Hematopoietic multipotent progenitor cell treated with erythropoietin and hydrocortisone succinate and interleukin-3 and kit ligand, for 8 days (in vitro differentiated cells): ENCODE measurements around the gene EED.
"Not testable (repeated sequence)": the region's sequence is repeated elsewhere in the genome, so short reads cannot be mapped to it uniquely, and the experiment has no call there.

Experiments used
- DNase-seq: peaks from one replicate; pipeline ENCODE4 v3.0.0-alpha.2; 2015

Gene EED

DNA sequence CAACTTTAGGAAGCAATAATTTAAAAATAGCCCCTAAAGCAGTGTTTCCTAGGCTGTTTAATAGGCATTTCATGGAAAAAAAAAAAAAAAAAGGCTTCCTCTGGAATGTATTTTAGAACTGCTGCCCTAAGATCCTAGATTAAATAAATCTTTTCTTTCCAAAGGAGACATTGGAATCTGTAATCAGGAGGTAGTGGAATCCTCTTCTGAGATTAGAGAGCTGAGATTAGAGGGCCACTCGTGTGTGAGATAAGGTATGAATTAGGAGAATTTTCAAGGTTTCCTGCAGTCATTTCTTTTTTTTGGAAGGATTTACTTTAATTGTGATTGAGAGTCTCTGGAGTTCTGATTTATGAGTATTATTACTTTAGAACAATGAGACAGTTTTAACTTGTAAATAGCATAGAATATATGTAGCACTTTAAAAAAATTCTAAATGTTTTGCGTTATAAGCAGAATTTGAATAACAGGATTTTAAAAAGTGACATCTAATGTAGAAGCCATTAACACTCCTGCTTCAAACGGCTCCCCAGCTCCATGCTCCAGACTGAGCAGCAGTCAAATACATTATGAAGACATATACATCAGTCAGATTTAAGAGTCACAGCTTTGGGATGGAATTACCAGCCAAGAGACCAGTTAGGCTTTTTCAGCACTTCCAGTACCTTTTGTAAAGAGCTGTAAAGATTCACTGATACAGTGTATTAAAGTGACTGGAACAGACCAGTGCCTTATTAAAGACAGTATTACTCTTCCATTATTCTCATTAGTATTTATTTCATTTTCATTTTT, 5.0 kb downstream of the EED start:
- no peak for DNase-seq

- no peak for DNase-seq
Measured at GRCh38 chr11:86251345-86251744, 6.8 kb downstream of the EED start.

DNA sequence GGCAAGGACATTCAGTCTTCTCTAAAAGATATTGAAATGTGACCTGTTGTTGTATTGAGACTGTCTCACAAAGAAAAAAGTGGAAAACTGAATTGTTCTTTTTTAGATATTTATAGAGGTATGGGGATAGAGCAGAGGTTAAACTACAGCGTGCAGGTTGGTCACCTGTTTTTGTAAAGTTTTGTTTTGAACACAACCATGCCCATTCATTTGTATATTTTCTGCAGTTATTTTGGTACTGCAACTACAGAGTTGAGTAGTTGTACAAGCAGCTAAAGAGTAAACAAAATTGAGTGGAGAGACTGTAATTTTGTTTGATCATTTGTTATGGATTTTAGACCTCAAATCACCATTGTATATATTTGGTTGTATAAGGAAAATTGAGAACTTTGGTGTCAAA, 11.3 kb downstream of the EED start:
- DNase-seq = no peak

DNA sequence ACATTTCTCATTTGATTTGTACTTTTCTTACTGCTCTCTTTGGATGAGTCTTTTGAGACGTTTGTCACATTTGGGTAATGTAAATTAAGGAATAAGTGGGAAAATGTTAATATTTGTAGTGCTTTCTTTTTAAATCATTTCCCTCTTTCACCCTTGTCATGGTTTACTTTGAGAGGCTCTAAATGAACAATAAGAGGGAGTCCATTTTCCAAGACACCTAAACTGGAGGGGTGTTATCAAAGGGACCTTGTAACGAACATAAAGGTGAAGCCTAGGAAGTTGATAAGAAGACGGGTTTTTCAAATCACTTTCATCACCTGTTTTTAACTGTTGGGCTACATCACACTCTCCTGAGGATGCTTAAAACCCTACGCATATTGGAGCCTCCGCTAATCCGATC, 12.1 kb downstream of the EED start:
- no peak for DNase-seq

DNA sequence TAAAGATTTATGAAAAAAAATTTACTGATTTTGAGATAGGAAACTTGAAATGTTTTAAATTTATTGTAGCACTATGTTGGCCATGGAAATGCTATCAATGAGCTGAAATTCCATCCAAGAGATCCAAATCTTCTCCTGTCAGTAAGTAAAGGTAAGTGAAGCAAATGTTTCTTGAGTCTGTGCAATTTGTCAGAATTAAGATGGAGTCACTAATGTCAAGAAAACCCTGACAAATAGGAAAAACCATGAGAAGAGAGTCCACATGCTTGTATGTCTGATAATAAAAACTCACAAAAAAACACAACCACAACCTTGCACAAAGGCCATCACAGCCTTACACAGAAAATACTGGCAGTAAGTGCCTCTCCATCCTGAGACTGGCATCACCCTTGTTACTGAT, 12.9 kb downstream of the EED start:
- no peak for DNase-seq

DNA sequence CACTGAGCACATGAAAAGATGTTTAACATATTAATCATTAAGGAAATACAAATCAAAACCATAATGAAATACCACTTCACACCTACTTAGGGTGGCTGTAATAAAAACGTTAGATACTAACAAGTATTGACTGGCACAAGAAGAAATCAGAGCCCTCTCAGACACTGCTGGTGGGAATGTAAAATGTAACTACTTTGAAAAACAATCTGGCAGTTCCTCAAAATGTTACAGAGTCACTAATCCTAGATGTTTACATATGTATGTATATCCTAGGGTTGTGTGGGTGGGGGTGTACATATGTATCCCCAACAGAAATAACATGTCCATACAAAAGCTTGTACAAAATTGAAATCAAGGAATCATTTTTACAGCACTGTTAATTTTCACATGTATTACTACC, 15.2 kb downstream of the EED start:
- no peak for DNase-seq

GRCh38 chr11:86261328-86261727, 16.8 kb downstream of the EED start:
- no peak for DNase-seq

DNA sequence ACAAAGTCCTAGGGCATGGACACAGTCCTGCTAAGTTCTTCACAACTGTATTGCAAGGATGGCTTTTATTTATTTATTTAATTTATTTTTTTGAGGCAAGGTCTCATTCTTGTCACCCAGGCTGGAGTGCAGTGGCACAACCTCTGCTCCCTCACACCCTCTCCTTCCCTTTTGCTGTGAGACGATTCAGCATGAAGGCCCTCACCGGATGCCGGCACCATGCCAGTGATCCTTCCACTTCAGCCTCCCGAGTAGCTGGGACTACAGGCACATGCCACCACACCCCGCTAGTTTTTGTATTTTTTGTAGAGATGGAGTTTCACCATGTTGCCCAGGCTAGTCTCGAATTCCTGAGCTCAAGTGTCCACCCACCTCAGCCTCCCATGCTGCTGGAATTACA, 17.8 kb downstream of the EED start:
- DNase-seq = no peak

DNA sequence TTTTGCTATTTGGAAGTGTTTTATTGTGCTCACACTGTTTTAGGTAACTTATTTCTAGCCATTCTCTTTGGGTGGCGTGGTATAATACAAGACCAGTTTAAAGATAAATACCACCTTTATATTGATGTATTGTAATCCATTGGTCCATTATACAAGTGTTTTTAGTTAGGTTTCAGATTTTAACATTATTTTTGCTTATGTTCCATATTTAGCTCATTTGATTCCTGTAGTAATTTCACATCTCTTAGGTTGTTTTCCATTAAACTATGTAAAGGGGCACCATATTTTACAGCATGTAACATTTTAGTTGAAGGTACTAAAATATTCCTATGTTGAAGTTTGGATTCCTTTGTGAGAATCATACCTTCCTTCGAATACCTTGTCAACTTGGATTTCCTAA, 20.1 kb downstream of the EED start:
- no peak for DNase-seq

DNA sequence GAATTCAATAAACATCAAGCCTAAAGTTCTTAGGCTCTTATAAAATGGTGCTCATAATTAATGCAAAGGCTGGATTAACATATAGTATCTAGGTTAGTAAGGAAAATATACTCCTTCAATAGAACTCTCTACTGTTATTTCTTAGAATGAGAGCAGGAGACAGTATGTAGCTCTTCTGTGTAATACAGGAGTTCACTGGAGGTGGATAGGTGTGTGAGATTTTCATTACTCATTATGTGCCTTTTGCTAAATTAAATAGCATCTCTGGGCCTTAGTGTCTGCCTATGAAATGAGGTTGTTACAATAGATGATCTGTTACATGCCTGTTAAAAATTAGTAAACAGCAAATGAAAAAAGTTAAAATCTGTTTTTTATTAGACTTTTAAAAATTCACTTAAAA, 20.6 kb downstream of the EED start:
- no peak for DNase-seq

DNA sequence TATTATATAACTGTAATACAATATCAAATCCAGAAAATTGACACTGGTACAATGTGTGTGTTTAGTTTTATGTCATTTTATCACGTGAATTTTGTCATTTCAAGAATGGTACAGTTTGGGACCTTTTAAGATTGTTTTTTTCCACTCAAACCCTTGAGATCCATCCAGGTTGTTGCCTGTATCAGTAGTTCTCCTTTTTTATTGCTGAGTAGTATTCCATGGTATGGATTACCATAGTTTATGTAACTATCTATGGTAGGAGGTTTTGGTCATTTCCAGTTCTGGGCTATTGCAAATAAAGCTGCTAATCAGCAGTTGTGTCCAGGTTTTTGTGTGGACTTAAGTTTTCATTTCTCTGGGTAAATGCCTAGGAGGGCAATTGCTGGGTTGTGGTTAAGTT, 25.1 kb downstream of the EED start:
- no peak for DNase-seq

DNA sequence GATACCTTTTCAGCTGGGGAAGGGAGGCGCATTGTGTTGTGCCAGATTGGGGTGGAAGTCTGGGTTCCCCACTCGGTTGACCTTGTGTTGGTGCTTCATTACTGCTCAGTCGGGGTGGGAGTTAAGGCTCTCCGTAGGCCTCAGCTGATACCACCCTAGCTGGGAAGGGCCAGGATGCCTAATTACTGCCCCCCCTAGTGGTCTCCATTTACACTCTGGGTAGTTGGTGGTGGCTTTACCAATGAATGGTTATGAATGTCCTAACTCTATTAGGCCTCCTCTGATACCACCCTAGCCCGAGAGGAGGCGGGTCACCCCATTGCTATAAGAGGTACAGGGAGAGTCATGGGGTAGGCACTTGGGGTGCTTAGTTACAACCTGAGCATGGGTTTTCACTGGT, 29.9 kb downstream of the EED start:
- DNase-seq = no peak

- DNase-seq = no peak
Measured at GRCh38 chr11:86274999-86275398, 30.4 kb downstream of the EED start.

DNA sequence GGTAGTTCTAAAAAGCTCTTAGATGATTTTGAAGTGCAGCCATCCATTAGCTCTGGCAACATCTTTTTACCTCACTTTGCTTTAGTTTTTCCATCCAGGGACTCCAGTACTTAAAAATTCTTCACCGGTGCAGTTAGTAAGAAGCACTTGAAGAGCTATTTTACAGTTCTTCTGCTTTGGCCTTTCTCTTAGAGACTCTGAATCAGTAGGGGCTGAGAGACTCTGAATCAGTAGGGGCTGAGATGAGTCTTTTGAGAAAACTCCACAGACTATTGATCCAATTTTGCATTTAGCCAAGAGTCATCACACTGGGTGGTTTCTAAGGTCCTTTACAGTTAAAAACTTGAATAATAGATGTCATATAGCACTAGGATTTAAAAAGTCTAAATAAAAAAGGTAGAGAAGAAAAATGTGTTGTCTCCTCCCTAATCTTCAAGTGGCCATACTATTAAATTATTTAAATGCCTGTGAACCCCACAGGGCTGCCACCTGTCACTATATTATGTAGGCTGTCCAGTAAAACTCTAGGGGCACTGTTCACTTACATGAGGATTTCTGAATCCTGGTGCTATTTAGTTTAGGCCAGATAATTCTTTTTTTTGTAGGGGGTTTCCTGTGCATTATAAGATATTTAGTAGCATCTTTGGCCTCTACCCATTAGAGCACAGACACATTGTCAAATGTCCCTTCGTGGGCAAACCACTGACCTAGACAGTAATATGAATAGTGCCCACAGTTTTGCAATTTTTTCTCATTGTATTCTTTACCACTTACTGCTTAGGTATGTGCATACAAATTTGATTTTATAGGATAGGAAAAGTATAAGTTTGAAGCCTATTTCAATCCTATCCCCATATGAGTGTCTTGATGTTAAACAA, 31.2 kb downstream of the EED start:
- DNase-seq = no peak

DNA sequence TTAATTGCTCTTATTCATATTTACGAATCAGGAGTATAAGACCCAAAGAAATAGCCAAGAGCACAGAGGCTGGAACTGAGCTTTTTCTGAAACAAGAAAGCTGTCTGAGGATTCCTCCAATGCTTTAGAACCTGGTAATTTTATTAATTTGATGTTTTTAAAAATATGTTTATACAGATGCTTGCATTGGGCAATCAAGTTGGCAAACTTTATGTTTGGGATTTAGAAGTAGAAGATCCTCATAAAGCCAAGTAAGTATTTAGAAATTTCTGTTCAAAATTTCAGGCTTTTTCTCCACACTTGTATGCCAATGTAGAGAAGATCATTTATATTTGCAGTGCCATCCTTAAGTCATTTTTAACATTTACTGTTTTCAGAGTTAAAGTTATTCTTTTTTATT, 33.2 kb downstream of the EED start:
- DNase-seq = no peak

- DNase-seq = no peak
Measured at GRCh38 chr11:86278226-86278625, 33.7 kb downstream of the EED start.

DNA sequence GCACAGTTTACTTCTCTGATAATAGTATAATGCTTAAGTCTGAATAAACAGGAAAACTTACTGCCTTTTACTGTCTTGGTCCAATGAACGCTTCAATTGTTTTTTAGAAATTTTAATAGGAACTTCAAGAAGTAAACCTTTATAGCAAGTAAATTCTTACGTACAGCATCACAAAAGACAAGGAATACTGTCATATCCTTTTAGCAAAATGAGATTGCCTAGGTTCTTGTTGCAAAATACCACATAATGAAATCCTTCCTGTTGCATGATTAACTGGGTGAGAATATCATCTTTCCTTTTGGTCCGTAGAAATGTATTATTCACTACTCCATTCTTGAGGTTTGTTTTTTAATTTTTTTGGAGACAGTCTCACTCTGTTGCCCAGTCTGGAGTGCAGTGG, 35.2 kb downstream of the EED start:
- no peak for DNase-seq

DNA sequence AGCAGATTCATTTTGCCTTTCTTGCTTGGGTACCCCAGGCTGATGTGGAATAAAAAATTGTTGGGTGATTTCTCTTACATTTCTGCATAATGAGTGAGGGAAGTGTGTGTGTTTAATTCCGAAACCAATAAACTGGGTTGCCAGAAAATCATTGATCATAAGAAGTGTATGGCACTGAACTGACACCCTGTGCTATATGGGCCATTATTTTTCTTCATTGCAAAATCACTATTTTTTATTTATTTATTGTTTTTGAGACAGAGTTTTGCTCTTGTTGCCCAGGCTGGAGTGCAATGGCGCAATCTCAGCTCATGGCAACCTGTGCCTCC, 42.9 kb downstream of the EED start:
- DNase-seq = no peak

GRCh38 chr11:86288776-86289507, 44.4 kb downstream of the EED start:
- no peak for DNase-seq

DNA sequence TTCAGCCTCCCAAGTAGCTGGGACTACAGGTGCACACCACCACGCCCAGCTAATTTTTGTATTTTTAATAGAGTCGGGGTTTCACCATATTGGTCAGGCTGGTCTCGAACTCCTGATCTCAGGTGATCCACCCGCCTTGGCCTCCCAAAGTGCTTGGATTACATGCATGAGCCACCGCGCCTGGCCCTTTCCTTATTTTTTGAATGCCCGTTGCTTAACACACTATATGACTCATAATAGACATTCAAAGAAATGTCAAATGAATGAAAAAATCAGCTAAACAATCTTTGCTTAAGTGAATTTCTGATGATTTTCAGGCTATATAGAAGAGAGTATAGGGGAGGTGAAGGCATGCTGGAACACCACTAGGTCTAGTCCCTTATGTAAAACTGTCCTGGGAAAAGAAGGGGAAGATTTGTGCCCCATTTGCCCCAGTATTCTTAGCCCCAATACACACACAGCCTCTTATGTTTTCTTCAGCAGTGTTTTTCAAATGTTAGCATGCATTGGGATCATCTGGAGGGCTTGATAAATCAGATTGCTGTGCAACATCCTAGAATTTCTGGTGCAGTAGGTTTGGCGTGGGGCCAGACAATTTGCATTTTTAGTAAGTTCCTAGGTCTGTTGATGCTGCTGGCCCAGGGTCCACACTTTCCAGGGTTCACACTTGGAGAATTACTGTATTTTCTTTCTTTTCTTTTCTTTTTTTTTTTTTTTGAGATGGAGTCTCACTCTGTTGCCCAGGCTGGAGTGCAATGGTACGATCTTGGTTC, 45.1 kb downstream of the EED start:
- not testable (repeated sequence) for DNase-seq

- DNase-seq = peak; percentile 80
Measured at GRCh38 chr11:86291466-86292262, 47.1 kb downstream of the EED start.
